Measurements from ENCODE around the gene BTN3A1. TPM values are rescaled to one million over a fixed set of nuclear protein-coding genes. Genes with fewer than 3 reads are reported as not detected.

BTN3A1 gene
- total RNA-seq, 4 donors from 2014 or later, result 14.4 to 24.6 (median 17.7) TPM

DNA sequence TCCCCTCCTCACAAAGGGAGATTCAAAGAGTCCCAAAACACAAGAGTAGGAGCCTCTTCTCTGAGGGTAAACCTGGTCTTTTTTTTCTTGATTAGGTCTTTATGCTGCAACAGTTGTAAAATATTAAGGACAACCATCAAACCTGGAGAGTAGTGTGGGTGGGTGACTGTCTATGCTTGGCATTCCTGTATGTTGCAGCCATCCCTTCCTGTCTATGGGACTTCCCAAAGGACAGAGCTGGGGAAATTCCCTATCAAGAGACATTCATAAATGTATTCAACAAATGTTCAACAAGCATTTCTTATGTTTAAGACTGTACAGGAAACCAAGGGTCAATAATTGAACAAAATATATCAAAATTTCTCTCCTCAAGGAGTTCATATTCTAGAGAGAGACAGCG is 13.6 kb upstream of the BTN3A1 start:
- TF ChIP-seq, protein P1, sequence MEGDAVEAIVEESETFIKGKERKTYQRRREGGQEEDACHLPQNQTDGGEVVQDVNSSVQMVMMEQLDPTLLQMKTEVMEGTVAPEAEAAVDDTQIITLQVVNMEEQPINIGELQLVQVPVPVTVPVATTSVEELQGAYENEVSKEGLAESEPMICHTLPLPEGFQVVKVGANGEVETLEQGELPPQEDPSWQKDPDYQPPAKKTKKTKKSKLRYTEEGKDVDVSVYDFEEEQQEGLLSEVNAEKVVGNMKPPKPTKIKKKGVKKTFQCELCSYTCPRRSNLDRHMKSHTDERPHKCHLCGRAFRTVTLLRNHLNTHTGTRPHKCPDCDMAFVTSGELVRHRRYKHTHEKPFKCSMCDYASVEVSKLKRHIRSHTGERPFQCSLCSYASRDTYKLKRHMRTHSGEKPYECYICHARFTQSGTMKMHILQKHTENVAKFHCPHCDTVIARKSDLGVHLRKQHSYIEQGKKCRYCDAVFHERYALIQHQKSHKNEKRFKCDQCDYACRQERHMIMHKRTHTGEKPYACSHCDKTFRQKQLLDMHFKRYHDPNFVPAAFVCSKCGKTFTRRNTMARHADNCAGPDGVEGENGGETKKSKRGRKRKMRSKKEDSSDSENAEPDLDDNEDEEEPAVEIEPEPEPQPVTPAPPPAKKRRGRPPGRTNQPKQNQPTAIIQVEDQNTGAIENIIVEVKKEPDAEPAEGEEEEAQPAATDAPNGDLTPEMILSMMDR (IDR thresholded peaks at IDR 0.05), result no peak
- ATAC-seq (ENCODE audit: low FRiP score) (no peak), DNase-seq (ENCODE audit: low spot score) (no peak)

DNA sequence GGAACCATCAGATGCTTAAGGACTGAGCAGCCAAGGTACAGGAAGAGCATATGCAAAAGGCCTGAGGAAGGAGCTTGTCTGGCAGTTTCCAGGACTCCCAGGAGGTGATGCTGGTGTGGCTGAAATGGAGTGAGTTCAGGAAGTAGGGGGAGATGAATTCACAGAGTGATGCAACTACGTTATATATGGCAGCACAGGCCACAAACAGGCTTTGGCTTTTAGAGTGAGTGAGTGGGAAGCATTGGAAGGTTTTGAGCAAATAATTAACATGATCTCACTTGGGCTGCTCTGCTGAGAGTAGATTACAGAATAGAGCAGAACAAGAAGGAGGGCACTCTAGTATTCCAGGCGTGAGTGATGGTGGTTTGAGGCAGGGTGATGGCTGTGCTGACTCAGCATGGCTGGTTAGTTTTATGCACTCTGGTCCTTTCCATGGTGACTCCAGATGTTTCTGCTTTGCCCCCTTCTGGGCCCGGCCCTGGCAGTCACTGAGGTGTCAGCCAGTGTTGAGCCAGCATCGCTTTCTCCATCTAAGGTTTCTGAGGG is 12.7 kb upstream of the BTN3A1 start:
- DNase-seq (ENCODE audit: low spot score) (no peak), ATAC-seq (ENCODE audit: low FRiP score) (no peak)
- TF ChIP-seq, protein P1 (IDR thresholded peaks at IDR 0.05), result no peak

DNA sequence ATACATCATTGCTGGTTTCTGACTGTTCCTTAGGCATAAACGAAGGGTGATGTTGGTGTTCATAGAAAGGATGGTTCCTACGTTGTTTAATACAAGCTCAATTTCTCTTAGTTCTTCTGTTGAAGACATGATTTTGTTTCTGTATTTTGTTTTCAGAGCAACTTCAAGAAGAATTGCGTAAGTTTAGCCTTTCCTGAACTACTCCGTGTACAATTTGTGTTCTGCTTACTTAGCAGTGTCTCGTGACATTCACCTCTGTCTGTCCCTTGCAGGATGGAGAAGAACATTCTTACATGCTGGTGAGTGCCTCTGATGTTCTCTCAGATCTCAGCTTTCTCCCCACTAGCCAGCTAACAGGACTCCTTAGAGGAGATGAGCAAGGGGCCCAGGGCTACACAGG is 11.5 kb upstream of the BTN3A1 start:
- no peak for ATAC-seq (ENCODE audit: low FRiP score)

DNA sequence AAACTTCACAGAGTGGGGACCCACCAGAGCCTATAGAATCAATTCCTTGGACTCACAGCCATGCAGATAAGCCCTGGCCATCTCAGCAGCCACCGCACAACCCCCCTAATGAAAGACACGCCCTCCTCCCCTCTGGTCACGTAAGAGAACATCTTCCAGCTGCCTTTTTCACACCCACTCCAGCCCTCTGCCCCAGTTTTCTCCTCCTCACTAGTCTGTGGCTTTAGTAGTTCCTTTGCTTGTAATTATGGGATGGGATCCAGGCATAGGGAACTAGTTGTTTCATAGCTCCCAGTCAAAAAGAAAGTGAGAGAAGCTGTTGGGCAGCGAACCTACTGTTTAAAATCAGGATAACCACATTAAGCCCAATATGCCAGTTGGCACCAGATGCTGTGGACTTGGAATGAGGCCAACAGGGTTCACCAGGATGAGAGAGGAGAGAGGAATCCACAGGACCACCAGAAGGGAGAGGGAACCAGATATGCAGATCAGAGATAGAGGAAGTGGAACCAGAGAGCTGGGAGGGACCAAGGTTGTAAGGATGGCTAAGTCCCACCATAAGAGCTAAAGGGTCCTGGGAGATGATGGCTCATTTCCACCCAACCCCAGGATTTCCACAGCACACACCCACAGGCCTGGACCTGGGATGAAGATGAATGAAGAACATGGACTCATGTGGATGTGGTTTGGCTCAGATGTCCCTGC is 9.0 kb upstream of the BTN3A1 start:
- ATAC-seq (ENCODE audit: low FRiP score) (no peak), DNase-seq (ENCODE audit: low spot score) (no peak)
- TF ChIP-seq, protein P1 (IDR thresholded peaks at IDR 0.05), result no peak

More for the DNA sequence above, 11.5 kb upstream of the BTN3A1 start:
- no peak for DNase-seq (ENCODE audit: low spot score)
- TF ChIP-seq, protein P1 (IDR thresholded peaks at IDR 0.05), result no peak

DNA sequence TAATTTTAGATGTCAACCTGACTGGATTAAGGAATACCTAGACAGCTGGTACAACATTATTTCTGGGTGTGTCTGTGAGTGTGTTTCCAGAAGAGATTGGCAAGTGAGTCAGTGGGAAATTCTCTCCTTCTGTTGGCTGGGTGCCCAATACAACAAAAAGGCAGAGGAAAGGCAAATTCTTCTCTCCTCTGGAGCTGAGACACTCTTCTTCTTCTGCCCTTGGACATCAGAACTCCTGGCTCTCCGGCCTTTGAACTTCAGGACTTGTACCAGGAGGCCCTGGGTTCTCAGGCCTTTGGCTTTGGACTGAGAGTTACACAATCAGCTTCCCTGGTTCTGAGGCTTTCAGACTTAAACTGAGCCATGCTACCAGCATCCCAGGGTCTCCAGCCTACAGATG is 7.8 kb upstream of the BTN3A1 start:
- DNase-seq (ENCODE audit: low spot score) (no peak), ATAC-seq (ENCODE audit: low FRiP score) (peak; percentile 71)
- TF ChIP-seq, protein P1 (IDR thresholded peaks at IDR 0.05), result no peak

DNA sequence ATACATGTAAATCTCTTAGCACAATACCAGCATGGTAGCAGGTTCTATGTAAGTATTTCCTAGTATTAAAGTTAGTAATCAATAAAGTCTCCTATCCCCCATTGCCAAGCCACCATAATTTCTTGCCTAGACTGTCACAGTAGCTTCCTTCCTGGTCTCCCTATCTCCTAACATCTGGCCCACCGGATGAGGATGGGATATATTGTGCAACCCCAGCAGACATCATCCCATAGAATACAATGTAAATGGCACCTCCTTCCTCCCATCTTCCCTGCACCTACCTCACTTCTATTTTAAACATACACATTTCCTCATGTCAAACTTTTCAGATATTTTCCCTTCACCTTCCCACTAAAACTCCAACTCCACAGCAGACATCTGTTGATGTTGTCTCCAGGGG is 3.5 kb upstream of the BTN3A1 start:
- DNase-seq (ENCODE audit: low spot score) (no peak), ATAC-seq (ENCODE audit: low FRiP score) (no peak)
- TF ChIP-seq, protein P1 (IDR thresholded peaks at IDR 0.05), result no peak

DNA sequence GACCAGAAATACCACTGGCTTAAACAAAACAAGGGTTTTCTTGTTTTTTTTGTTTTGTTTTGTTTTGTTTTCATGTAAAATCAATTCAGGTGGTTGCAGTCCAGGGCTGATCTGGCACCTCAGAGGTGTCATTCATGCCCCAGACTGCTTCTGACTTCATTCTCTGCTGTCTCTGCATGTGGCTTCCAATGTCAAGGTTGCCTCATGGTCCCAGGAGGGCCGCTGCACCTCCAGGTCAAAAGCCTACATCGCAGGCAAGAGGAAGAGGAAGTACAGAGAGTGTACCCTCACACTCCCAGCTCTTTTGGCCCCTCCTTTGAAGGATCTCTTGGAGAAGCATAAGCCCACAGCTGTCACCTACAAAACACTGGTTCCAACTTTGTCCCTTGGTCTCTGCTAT is 1.4 kb upstream of the BTN3A1 start:
- ATAC-seq (ENCODE audit: low FRiP score) (no peak), DNase-seq (ENCODE audit: low spot score) (no peak)
- TF ChIP-seq, protein P1 (IDR thresholded peaks at IDR 0.05), result no peak
